Measurements from ENCODE around the gene MDN1. TPM values are rescaled to one million over a fixed set of nuclear protein-coding genes. Genes with fewer than 3 reads are reported as not detected.
"Not testable (repeated sequence)": the region's sequence is repeated elsewhere in the genome, so short reads cannot be mapped to it uniquely, and the experiment has no call there.

The MDN1 gene
- total RNA-seq, 4 donors from 2014 or later = 13.1 to 44.6 (median 20.8) TPM

DNA sequence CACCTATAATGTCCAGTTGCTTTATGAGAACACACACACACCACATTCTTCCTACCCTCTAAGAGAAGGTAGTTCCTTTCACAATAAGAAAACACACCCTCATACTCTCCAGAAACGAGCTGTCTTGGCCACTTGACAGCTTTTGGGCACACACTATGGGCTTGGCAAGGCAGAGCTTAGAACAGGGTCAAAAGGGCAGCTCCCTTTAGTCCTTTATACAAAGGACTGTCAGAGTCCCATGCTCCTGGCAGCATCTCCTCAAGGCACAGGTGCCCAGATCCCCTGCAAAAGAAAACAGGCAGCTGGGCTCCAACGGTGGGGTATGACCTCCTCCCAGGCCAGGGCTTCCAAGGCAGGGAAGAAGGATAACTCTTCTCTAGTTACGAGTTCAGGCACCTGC, 176.2 kb downstream of the MDN1 start:
- peaks cover 5 to 69% (median 19%) of the 10 kb centered on the region in 3 donors for H3K36me3 ChIP-seq

DNA sequence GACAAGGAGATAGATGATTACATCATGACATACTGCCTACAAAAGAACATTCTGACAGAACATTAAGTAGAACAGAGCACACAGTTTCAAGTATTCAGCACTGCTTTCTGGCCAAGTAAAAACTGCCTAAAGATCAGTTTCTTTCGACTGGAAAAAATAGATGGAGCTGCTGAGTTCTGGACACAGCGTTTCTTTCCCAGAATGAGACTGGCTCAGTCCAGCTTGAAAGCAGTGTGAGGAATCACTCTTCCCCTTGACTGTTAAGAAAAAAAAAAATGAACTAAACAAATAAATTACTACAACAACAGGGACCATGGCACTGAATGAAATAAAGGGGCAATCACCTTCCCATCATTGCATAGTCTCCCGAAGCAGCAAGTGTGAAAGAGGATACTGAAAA, 176.6 kb downstream of the MDN1 start:
- no peaks in the 10 kb centered on the region for H3K9me3 ChIP-seq
- H3K36me3 ChIP-seq = peaks cover 5 to 65% (median 15%) of the 10 kb centered on the region in 3 donors
- intact Hi-C loops (cut with DNase I) = no loop called here
- no peaks in the 10 kb centered on the region for H3K27me3 ChIP-seq
- peaks cover 0 to 23% (median under 1%) of the 10 kb centered on the region in 3 donors for H3K4me1 ChIP-seq
- H3K4me3 ChIP-seq = no peak overlapping the region
- no peak overlapping the region for H3K27ac ChIP-seq
- TF ChIP-seq, protein P1, sequence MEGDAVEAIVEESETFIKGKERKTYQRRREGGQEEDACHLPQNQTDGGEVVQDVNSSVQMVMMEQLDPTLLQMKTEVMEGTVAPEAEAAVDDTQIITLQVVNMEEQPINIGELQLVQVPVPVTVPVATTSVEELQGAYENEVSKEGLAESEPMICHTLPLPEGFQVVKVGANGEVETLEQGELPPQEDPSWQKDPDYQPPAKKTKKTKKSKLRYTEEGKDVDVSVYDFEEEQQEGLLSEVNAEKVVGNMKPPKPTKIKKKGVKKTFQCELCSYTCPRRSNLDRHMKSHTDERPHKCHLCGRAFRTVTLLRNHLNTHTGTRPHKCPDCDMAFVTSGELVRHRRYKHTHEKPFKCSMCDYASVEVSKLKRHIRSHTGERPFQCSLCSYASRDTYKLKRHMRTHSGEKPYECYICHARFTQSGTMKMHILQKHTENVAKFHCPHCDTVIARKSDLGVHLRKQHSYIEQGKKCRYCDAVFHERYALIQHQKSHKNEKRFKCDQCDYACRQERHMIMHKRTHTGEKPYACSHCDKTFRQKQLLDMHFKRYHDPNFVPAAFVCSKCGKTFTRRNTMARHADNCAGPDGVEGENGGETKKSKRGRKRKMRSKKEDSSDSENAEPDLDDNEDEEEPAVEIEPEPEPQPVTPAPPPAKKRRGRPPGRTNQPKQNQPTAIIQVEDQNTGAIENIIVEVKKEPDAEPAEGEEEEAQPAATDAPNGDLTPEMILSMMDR (IDR thresholded peaks at IDR 0.05) = no peak
- TF ChIP-seq POLR2A (IDR thresholded peaks at IDR 0.05) = no peak
- WGBS, 2 donors = 88% methylated on average over 3 of the region's 3 CpGs
- DNase-seq = no peak

More for the DNA sequence above, 176.2 kb downstream of the MDN1 start:
- TF ChIP-seq, protein P1 (IDR thresholded peaks at IDR 0.05) = no peak
- no peak for TF ChIP-seq POLR2A (IDR thresholded peaks at IDR 0.05)
- intact Hi-C loops (cut with DNase I) = no loop called here
- H3K27me3 ChIP-seq = no peaks in the 10 kb centered on the region
- DNase-seq = no peak
- H3K4me3 ChIP-seq = no peak overlapping the region
- 56 to 59% methylated on average over 2 to 3 of the region's 3 CpGs for WGBS, 2 donors
- no peak overlapping the region for H3K27ac ChIP-seq
- peaks cover 0 to 22% (median 0%) of the 10 kb centered on the region in 3 donors for H3K4me1 ChIP-seq
- no peaks in the 10 kb centered on the region for H3K9me3 ChIP-seq

DNA sequence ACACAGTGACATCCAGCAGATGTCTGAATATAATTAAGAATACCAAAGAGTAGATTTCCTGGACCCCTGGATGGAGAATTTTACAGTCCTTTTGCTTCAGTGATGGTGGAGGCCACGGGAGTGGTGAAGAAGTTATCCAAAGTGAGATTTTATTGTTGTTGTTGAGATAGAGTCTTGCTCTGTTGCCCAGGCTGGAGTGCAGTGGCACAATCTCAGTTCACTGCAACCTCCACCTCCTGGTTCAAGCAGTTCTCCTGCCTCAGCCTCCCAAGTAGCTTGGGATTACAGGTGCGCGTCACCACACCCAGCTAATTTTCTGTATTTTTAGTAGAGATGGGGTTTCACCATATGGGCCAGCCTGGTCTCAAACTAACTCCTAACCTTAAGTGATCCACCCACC, 178.0 kb downstream of the MDN1 start:
- H3K27ac ChIP-seq; intact Hi-C loops (cut with DNase I); DNase-seq; H3K4me3 ChIP-seq; H3K27me3 ChIP-seq; H3K9me3 ChIP-seq: not testable (repeated sequence)
- H3K36me3 ChIP-seq = peaks cover 0 to 58% (median 4%) of the 10 kb centered on the region in 3 donors
- H3K4me1 ChIP-seq = peaks cover 0 to 33% (median 8%) of the 10 kb centered on the region in 3 donors
- 100% methylated on average over 3 of the region's 3 CpGs for WGBS, 2 donors

DNA sequence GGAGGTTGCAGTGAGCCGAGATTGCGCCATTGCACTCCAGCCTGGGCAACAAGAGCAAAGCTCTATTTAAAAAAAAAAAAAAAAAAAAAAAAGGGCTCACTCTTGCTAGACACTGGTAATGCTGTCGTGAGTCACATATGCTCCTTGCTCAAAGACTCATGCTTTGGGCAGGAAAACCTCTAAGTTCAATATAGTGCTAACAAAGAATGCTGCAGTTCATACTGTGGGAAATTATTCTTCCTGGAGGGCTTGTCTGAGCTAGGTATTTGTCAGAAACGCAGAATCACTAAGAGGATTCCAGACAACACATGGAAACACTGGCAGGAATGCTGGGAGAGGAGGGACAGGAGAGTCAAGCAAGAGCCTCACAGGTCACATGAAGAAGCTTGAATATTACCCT, 178.8 kb downstream of the MDN1 start:
- TF ChIP-seq POLR2A (IDR thresholded peaks at IDR 0.05) = no peak
- TF ChIP-seq, protein P1 (IDR thresholded peaks at IDR 0.05) = no peak
- 73 to 86% methylated on average over 4 of the region's 4 CpGs for WGBS, 2 donors
- no peak for DNase-seq
- H3K4me1 ChIP-seq = peaks cover 0 to 33% (median 8%) of the 10 kb centered on the region in 3 donors
- H3K36me3 ChIP-seq = peaks cover 0 to 58% (median 4%) of the 10 kb centered on the region in 3 donors
- no peak overlapping the region for H3K4me3 ChIP-seq
- no peaks in the 10 kb centered on the region for H3K9me3 ChIP-seq
- no peaks in the 10 kb centered on the region for H3K27me3 ChIP-seq
- intact Hi-C loops (cut with DNase I) = no loop called here
- H3K27ac ChIP-seq = no peak overlapping the region

DNA sequence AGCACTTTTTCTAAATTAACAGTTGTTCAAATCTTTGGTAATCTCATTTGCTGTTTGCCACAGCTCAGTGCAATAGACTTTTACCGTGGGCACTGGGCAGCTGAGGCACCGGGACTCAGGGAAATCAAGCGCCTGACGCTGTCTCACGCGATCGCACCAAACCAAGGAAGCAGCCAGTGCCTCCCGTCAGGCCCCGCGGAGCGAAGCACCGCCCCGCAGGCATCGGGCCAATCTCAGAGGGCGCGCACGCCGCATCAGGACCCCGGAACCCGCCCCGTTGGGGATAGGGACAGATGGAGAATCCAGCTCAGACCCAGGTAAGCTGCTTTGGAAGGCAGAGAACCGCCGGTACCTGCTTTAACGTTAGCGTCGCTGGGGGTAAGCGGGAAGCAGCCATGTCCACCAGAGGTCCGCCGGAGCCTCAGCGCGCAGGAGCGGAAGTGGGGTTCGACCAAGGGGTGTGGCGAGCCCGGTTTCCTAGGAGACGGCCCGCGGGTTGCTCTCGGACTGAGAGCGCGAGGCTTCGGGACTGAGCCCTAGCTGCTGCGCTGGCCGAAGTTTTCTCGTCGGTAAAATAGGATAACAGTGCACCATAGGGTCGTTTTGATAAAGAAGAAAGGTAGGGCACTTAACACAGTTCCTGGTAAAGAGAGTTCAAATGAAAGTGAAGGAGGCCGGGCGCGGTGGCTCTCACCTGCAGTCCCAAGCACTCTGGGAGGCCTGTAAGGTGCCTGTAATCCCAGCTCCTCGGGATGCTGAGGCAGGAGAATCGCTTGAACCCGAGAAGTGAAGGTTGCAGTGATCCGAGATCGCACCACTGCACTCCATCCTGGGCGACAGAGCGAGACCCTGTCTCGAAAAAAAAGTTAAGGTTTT, 181.0 kb downstream of the MDN1 start, which contains the start of gene LYRM2:
Gene LYRM2, minus strand, starts transcription at position 428 of the 876 bp plus-strand sequence. Its CDS starts 31 bp downstream, at position 397.
- no peaks in the 10 kb centered on the region for H3K9me3 ChIP-seq
- intact Hi-C loops (cut with DNase I) = no loop called here
- WGBS, 2 donors = 5 to 15% methylated on average over 9 to 16 of the region's 58 CpGs
- H3K27me3 ChIP-seq = no peaks in the 10 kb centered on the region
- H3K27ac ChIP-seq = peak within 1 kb of the TSS; percentile 89 to 98 (median 93)
- H3K4me3 ChIP-seq = peak within 1 kb of the TSS; percentile 64 to 88 (median 78)
- H3K36me3 ChIP-seq = peaks cover 0 to 48% (median 4%) of the 10 kb centered on the region in 3 donors
- H3K4me1 ChIP-seq = peaks cover 0 to 22% (median 8%) of the 10 kb centered on the region in 3 donors
- TF ChIP-seq, protein P1 (IDR thresholded peaks at IDR 0.05) = peak in 1 of 6 experiments; percentile 32
- peak in 3 of 4 donors; percentile 61 to 78 (median 66) for TF ChIP-seq POLR2A (IDR thresholded peaks at IDR 0.05)
- DNase-seq = peak; percentile 73
